HT1080 (cell line): ENCODE measurements around the gene CELSR1. TPM values are rescaled to one million over a fixed set of nuclear protein-coding genes. Genes with fewer than 3 reads are reported as not detected.
A peak's percentile ranks its signal among the peaks of the same experiment; 100 is the strongest.

ENCODE experiments used
- DNase-seq: peaks from one replicate; pipeline ENCODE4 v3.0.0-alpha.2; 2015; ENCODE audit warnings: low read depth
- total RNA-seq: library from RNA; depleted of rRNA; stranded (reverse); fragments of >200 nt; shearing (Covaris generic); gene quantifications from 2 replicates; pipeline ENCODE4 v1.2.3, GENCODE V29; 2014

CELSR1 gene
- total RNA-seq, 1 experiment from 2014 or later = 17.9 TPM

- no peak for DNase-seq
These were observed 39.3 kb upstream of the CELSR1 start for GRCh38 chr22:46576556-46577367.

GRCh38 chr22:46575911-46576555 lies 38.6 kb upstream of the CELSR1 start:
- no peak for DNase-seq

- DNase-seq = peak; percentile 14
These were observed 37.8 kb upstream of the CELSR1 start for GRCh38 chr22:46574993-46575910.

GRCh38 chr22:46574438-46574992 lies 37.1 kb upstream of the CELSR1 start:
- no peak for DNase-seq

GRCh38 chr22:46573781-46574437 lies 36.5 kb upstream of the CELSR1 start:
- no peak for DNase-seq

- no peak for DNase-seq
These were observed 35.7 kb upstream of the CELSR1 start for GRCh38 chr22:46572911-46573780.

GRCh38 chr22:46571642-46572250 lies 34.3 kb upstream of the CELSR1 start:
- DNase-seq = no peak

- no peak for DNase-seq
These were observed 32.7 kb upstream of the CELSR1 start for GRCh38 chr22:46569848-46570695.

GRCh38 chr22:46569055-46569847 lies 31.8 kb upstream of the CELSR1 start:
- no peak for DNase-seq

- no peak for DNase-seq
These were observed 30.8 kb upstream of the CELSR1 start for GRCh38 chr22:46568102-46568809.

- no peak for DNase-seq
These were observed 30.1 kb upstream of the CELSR1 start for GRCh38 chr22:46567471-46567870.

GRCh38 chr22:46564084-46564714 lies 26.8 kb upstream of the CELSR1 start:
- DNase-seq = no peak

- peak; percentile 67 for DNase-seq
These were observed 26.1 kb upstream of the CELSR1 start for GRCh38 chr22:46563381-46564083.

GRCh38 chr22:46561435-46561905 lies 24.1 kb upstream of the CELSR1 start:
- DNase-seq = peak; percentile 65

- no peak for DNase-seq
These were observed 23.4 kb upstream of the CELSR1 start for GRCh38 chr22:46560696-46561295.
